ENCODE results near the gene RMND1. TPM values are rescaled to one million over a fixed set of nuclear protein-coding genes. Genes with fewer than 3 reads are reported as not detected.
A peak's percentile ranks its signal among the peaks of the same experiment; 100 is the strongest.

Gene RMND1
- total RNA-seq, 1 donor from 2014 or later: 18.2 TPM

DNA sequence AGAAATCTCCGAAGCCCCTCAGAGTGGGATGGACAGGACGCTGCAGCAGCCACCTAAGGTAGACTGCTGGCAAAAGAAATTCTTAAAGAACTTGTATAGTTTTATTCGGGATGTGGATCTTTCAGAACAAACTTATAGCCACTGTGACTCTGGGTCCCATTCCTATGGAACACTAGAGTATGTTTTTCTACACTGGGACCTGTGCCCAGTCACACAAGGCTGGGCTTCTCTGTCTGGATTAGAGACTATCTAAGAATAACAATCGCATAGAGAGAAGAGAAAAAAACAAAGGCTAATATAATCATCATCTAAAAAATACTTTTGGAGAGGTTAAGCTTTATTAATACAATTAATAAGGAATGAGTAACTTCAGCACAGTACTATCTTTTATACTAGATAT, 28.9 kb downstream of the RMND1 start:
- no peak for DNase-seq (ENCODE audit: extremely low read depth, low read depth, low spot score)

- DNase-seq (ENCODE audit: extremely low read depth, low read depth, low spot score): no peak
These were observed 34.4 kb downstream of the RMND1 start for GRCh38 chr6:151417477-151417876.

DNA sequence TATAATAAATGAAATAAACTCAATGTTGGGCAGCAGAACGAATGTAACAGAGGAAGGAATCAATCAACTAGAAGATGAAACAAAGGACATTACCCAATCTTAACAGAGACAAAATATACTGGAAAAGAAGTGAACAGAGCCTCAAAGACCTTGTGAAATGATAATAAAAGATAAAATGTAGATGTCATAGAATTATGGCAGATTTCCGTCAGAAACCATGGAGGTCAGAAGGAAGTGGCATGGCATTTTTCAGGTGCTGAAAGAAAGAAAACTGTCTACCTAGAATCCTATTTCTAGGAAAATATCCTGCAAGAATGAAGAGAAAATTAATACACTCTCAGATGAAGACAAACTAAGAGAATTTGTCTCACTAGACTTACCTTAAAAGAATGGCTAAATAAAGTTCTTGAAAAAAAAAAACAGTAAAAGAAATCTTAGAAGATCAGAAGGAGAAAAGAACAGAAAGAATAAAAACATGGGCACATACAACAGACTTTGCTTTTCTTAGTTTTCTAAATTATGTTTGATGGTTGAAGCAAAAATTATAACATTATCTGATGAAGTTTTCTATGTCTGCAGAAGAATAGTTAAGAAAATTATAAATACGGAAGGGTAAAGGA, 37.2 kb downstream of the RMND1 start:
- no peak for DNase-seq (ENCODE audit: extremely low read depth, low read depth, low spot score)

GRCh38 chr6:151413372-151414145, 38.4 kb downstream of the RMND1 start:
- DNase-seq (ENCODE audit: extremely low read depth, low read depth, low spot score): no peak

DNA sequence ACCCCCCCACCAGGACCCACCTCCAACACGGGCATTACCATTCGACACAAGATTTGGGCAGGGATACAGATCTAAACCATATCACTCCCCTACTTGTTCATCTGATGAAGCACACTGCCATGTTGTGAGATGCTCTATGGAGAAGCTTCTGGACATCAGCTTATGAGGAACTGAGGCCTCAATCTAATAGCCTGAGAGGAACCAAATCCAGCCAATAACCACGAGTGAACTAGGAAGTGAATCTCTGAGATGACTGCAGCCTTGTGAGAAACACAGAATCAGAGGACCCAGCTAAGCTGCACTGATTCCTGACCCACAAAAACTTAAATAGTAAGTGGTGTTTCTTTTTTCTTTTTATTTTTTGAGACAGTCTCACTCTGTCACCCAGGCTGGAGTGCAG, 39.0 kb downstream of the RMND1 start:
- no peak for DNase-seq (ENCODE audit: extremely low read depth, low read depth, low spot score)

DNA sequence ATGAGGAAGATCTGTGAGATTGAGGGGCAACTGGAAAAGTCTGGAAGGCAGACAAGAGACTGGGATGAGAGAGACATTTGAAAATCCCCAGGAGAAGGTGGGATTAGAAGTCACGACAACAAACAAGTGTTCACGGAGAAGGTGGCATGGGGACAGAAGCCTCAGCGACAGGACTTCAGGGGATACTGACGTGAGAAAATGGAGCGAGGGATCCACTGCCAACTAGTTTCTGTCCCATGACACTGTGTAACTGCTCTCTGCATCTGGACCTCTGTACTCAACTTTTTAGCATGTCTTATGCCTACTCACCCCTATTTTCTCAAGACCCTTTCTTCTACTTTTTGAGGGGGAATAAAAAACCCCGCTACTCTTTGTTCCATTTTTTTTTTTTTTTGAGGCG, 42.2 kb downstream of the RMND1 start:
- DNase-seq (ENCODE audit: extremely low read depth, low read depth, low spot score): no peak

DNA sequence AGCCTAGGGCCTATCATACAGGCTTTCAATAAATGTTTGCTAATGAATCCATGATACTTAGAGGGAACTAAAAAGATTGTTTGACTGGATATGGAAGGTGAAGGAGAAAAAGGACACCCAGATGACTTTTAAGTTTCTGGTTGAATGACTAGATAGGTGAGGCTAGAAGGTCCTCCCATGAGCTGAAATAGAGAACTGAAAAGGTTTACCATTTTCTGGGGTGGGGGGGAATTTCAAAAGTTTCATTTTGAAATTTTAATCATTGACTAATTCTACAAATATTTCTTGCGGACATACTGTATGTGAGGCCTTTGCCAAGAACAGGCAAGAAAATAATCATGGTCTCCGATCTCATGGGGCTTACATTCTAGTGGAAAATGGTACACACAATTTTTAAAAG, 42.7 kb downstream of the RMND1 start:
- no peak for DNase-seq (ENCODE audit: extremely low read depth, low read depth, low spot score)

- no peak for DNase-seq (ENCODE audit: extremely low read depth, low read depth, low spot score)
These were observed 43.1 kb downstream of the RMND1 start for GRCh38 chr6:151408858-151409257.

- no peak for DNase-seq (ENCODE audit: extremely low read depth, low read depth, low spot score)
These were observed 48.0 kb downstream of the RMND1 start for GRCh38 chr6:151403919-151404308.

DNA sequence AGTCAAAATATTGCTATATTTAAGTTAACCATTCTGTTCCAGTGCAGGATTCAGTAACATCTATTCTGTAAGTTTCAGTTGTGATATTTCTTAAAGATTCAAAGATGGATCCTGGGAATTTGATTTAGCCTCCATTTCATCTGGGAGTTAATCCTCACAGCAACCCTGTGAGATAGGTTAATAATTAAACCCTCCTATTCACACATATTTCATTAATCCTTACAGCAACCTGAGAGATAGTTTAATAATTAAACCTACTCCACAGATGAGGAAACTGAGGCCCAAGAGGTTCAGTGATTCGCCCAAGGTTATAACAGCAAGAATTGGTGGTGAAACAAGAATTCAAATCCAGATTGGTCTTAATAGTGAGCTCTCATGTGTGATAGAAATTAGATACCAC, 49.7 kb downstream of the RMND1 start:
- DNase-seq (ENCODE audit: extremely low read depth, low read depth, low spot score): no peak

- DNase-seq (ENCODE audit: extremely low read depth, low read depth, low spot score): no peak
These were observed 51.5 kb downstream of the RMND1 start for GRCh38 chr6:151400473-151400872.

DNA sequence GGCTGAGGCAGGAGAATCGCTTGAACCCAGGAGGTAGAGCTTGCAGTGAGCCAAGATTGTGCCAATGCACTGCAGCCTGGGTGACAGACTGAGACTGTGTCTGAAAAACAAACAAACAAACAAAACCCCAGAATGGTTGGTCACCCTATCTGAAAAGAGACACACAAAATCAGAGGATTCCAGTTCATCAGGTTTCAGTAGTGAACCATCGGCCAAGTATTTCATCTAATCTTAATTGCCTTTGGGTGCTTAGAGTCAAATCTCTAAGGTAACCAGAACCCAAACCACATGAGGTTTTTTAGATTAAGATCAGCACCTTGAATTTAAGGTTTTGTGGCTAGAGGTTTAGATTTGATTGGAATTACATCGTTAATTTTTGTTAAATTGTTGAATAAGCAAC, 52.2 kb downstream of the RMND1 start:
- no peak for DNase-seq (ENCODE audit: extremely low read depth, low read depth, low spot score)

DNA sequence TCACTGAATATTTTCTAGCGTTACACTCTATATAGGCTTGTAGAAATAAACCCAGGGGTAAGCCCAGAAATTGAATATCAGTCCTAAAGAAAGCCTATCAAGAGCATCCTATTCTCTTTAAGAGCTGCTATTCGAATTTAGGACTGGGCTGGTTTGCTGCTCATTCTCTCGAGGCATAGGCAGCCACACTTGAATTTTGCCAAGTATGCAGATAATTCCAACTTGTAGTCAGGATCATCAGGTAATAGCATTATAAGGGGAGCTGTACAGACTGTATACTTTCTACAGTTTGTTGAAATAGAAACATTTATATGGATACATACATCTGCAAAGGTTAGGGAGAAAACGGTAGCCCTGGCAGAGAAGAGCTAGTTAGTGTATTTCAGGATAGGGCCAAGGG, 58.5 kb downstream of the RMND1 start:
- DNase-seq (ENCODE audit: extremely low read depth, low read depth, low spot score): no peak

- no peak for DNase-seq (ENCODE audit: extremely low read depth, low read depth, low spot score)
These were observed 59.5 kb downstream of the RMND1 start for GRCh38 chr6:151392427-151392826.

- no peak for DNase-seq (ENCODE audit: extremely low read depth, low read depth, low spot score)
These were observed 60.2 kb downstream of the RMND1 start, which contains the start of gene ZBTB2 for GRCh38 chr6:151391471-151392413. ZBTB2 (minus strand) TSS chr6:151391559; CDS start chr6:151373637, 17,922 bp downstream.

- DNase-seq (ENCODE audit: extremely low read depth, low read depth, low spot score): no peak
These were observed 61.0 kb downstream of the RMND1 start for GRCh38 chr6:151390851-151391470.

- peak; percentile 60 for DNase-seq (ENCODE audit: extremely low read depth, low read depth, low spot score)
These were observed 61.6 kb downstream of the RMND1 start for GRCh38 chr6:151390276-151390850.

GRCh38 chr6:151389618-151390275, 62.2 kb downstream of the RMND1 start:
- no peak for DNase-seq (ENCODE audit: extremely low read depth, low read depth, low spot score)

DNA sequence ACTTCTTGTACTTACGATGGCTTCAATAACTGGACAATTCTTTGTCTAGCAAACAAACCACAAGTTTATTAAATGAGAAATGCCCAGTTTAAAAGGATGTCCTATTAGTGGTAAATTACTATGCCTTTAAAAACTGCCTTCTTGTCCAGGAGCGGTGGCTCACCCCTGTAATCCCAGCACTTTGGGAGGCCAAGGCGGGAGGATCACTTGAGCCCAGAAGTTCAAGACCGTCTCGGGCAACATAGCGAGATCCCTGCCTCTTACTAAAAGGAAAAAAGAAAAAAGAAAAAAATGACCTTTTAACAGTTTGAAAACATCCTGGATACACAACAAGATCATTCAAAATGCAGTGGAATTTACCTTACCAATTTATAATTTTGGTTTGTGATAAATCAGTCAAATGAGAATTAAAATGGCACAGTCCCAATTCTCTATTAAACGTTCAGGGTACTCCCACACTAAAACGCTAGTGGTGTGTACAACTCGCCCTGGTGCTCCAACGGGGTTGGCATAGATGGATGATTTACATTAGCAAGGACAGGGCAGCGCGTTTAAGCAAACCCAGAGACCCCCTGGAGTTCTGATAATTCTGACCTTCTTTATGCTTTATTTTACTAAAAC, 62.8 kb downstream of the RMND1 start:
- no peak for DNase-seq (ENCODE audit: extremely low read depth, low read depth, low spot score)

- no peak for DNase-seq (ENCODE audit: extremely low read depth, low read depth, low spot score)
These were observed 63.7 kb downstream of the RMND1 start for GRCh38 chr6:151388236-151388635.

Measured in glomerular endothelial cell (primary cell).